HEK293 (cell line): Measurements from ENCODE around the gene KIZ.

Source experiments
- GLI4 ChIP-seq: fragments of 450-650 bp; formaldehyde crosslinking; IDR thresholded peaks from 2 replicates; pipeline ENCODE4 v1.5.1; 2016; ENCODE audit warnings: missing biosample characterization, missing genetic modification characterization
- GLIS2 ChIP-seq: fragments of 450-650 bp; formaldehyde crosslinking; IDR thresholded peaks from 2 replicates; pipeline ENCODE4 v1.5.1; 2016; ENCODE audit warnings: missing biosample characterization, missing genetic modification characterization
- HIC1 ChIP-seq: fragments of 450-650 bp; formaldehyde crosslinking; IDR thresholded peaks from 2 replicates; pipeline ENCODE4 v1.5.1; 2016; ENCODE audit warnings: missing biosample characterization, missing genetic modification characterization
- MYNN ChIP-seq: fragments of 450-650 bp; formaldehyde crosslinking; IDR thresholded peaks from 2 replicates; pipeline ENCODE4 v1.5.1; 2016; ENCODE audit warnings: missing biosample characterization, missing genetic modification characterization, borderline replicate concordance
- PRDM4 ChIP-seq: fragments of 450-650 bp; formaldehyde crosslinking; IDR thresholded peaks from 2 replicates; pipeline ENCODE4 v1.5.1; 2017; ENCODE audit warnings: missing biosample characterization, missing genetic modification characterization
- REST ChIP-seq: fragments of 450-650 bp; formaldehyde crosslinking; IDR thresholded peaks from 2 replicates; pipeline ENCODE4 v1.5.1; 2016; ENCODE audit warnings: missing biosample characterization, missing genetic modification characterization
- SALL2 ChIP-seq: fragments of 450-650 bp; formaldehyde crosslinking; IDR thresholded peaks from 2 replicates; pipeline ENCODE4 v1.5.0; 2017; ENCODE audit warnings: missing biosample characterization, mild to moderate bottlenecking, missing genetic modification characterization, borderline replicate concordance
- YY1 ChIP-seq: fragments of 450-650 bp; formaldehyde crosslinking; IDR thresholded peaks from 2 replicates; pipeline ENCODE4 v1.5.1; 2018; ENCODE audit warnings: missing biosample characterization, missing genetic modification characterization
- ZBTB48 ChIP-seq: fragments of 450-650 bp; formaldehyde crosslinking; IDR thresholded peaks from 2 replicates; pipeline ENCODE4 v1.5.1; 2016; ENCODE audit warnings: missing biosample characterization, missing genetic modification characterization
- ZFHX2 ChIP-seq: fragments of 450-650 bp; formaldehyde crosslinking; conservative IDR thresholded peaks from 2 replicates; pipeline ENCODE4 v1.5.1; 2016; ENCODE audit warnings: missing biosample characterization, missing genetic modification characterization
- ZFP3 ChIP-seq: fragments of 450-650 bp; formaldehyde crosslinking; IDR thresholded peaks from 2 replicates; pipeline ENCODE4 v1.5.1; 2016; ENCODE audit warnings: low read depth, missing biosample characterization, missing genetic modification characterization
- ZFP69B ChIP-seq: fragments of 450-650 bp; formaldehyde crosslinking; IDR thresholded peaks from 2 replicates; pipeline ENCODE4 v1.5.1; 2016; ENCODE audit warnings: missing biosample characterization, missing genetic modification characterization
- ZNF121 ChIP-seq: fragments of 450-650 bp; formaldehyde crosslinking; IDR thresholded peaks from 2 replicates; pipeline ENCODE4 v1.5.1; 2016; ENCODE audit warnings: missing biosample characterization, missing genetic modification characterization
- ZNF132 ChIP-seq: fragments of 450-650 bp; formaldehyde crosslinking; IDR thresholded peaks from 2 replicates; pipeline ENCODE4 v1.5.1; 2017; ENCODE audit warnings: missing biosample characterization, missing genetic modification characterization, borderline replicate concordance
- ZNF155 ChIP-seq: fragments of 450-650 bp; formaldehyde crosslinking; IDR thresholded peaks from 2 replicates; pipeline ENCODE4 v1.5.1; 2016; ENCODE audit warnings: missing biosample characterization, missing genetic modification characterization
- ZNF2 ChIP-seq: fragments of 450-650 bp; formaldehyde crosslinking; IDR thresholded peaks from 2 replicates; pipeline ENCODE4 v1.5.1; 2016; ENCODE audit warnings: missing biosample characterization, missing genetic modification characterization
- ZNF280C ChIP-seq: fragments of 450-650 bp; formaldehyde crosslinking; IDR thresholded peaks from 2 replicates; pipeline ENCODE4 v1.5.1; 2016; ENCODE audit warnings: missing biosample characterization, missing genetic modification characterization
- ZNF292 ChIP-seq: fragments of 450-650 bp; formaldehyde crosslinking; IDR thresholded peaks from 2 replicates; pipeline ENCODE4 v1.5.1; 2016; ENCODE audit warnings: low read depth, missing biosample characterization, missing genetic modification characterization, borderline replicate concordance
- ZNF37A ChIP-seq: fragments of 450-650 bp; IDR thresholded peaks from 2 replicates; pipeline ENCODE4 v1.5.1; 2018; ENCODE audit warnings: missing biosample characterization, missing genetic modification characterization
- ZNF449 ChIP-seq: fragments of 450-650 bp; formaldehyde crosslinking; IDR thresholded peaks from 2 replicates; pipeline ENCODE4 v1.5.1; 2017; ENCODE audit warnings: missing biosample characterization, mild to moderate bottlenecking, missing genetic modification characterization, moderate library complexity
- ZNF513 ChIP-seq: fragments of 450-650 bp; IDR thresholded peaks from 2 replicates; pipeline ENCODE4 v1.5.1; 2018; ENCODE audit warnings: missing biosample characterization, missing genetic modification characterization
- ZNF514 ChIP-seq: fragments of 450-650 bp; formaldehyde crosslinking; IDR thresholded peaks from 2 replicates; pipeline ENCODE4 v1.5.1; 2016; ENCODE audit warnings: missing biosample characterization, missing genetic modification characterization
- ZNF530 ChIP-seq: fragments of 450-650 bp; formaldehyde crosslinking; IDR thresholded peaks from 2 replicates; pipeline ENCODE4 v1.5.1; 2016; ENCODE audit warnings: low read depth, missing biosample characterization, missing genetic modification characterization
- ZNF544 ChIP-seq: fragments of 450-650 bp; formaldehyde crosslinking; IDR thresholded peaks from 2 replicates; pipeline ENCODE4 v1.5.0; 2017; ENCODE audit warnings: missing biosample characterization, missing genetic modification characterization
- ZNF558 ChIP-seq: fragments of 450-650 bp; formaldehyde crosslinking; IDR thresholded peaks from 2 replicates; pipeline ENCODE4 v1.5.1; 2016; ENCODE audit warnings: missing biosample characterization, missing genetic modification characterization
- ZNF660 ChIP-seq: fragments of 450-650 bp; IDR thresholded peaks from 2 replicates; pipeline ENCODE4 v1.5.1; 2018; ENCODE audit warnings: missing biosample characterization, mild to moderate bottlenecking, missing genetic modification characterization

The KIZ gene

GRCh38 chr20:21189761-21190523 lies 64.1 kb downstream of the KIZ start (continued):
- TF ChIP-seq REST (tag by site-specific recombination) (no peak), ZNF544 (tag by site-specific recombination) (no peak), ZNF449 (tag by site-specific recombination) (no peak), ZFP69B (tag by site-specific recombination) (no peak), ZNF132 (tag by site-specific recombination) (no peak), ZNF660 (tag by site-specific recombination) (no peak), ZNF558 (tag by site-specific recombination) (no peak), ZFHX2 (no peak), PRDM4 (tag by site-specific recombination) (peak; percentile 76), ZNF513 (no peak), MYNN (tag by site-specific recombination) (no peak), ZFP3 (tag by site-specific recombination) (no peak), ZNF292 (tag by site-specific recombination) (no peak), ZNF280C (tag by site-specific recombination) (no peak), ZNF121 (tag by site-specific recombination) (no peak), ZNF530 (tag by site-specific recombination) (no peak), ZNF155 (tag by site-specific recombination) (no peak), ZNF37A (tag by site-specific recombination) (no peak), SALL2 (tag by site-specific recombination) (no peak), ZNF2 (tag by site-specific recombination) (no peak), ZBTB48 (no peak), YY1 (tag by site-specific recombination) (no peak), HIC1 (tag by site-specific recombination) (no peak), GLI4 (tag by site-specific recombination) (no peak), GLIS2 (peak; percentile 59), ZNF514 (tag by site-specific recombination) (no peak)
- TF ChIP-seq, all 188 proteins: peak for 27
